ENCODE data around the gene BIK.

DNA sequence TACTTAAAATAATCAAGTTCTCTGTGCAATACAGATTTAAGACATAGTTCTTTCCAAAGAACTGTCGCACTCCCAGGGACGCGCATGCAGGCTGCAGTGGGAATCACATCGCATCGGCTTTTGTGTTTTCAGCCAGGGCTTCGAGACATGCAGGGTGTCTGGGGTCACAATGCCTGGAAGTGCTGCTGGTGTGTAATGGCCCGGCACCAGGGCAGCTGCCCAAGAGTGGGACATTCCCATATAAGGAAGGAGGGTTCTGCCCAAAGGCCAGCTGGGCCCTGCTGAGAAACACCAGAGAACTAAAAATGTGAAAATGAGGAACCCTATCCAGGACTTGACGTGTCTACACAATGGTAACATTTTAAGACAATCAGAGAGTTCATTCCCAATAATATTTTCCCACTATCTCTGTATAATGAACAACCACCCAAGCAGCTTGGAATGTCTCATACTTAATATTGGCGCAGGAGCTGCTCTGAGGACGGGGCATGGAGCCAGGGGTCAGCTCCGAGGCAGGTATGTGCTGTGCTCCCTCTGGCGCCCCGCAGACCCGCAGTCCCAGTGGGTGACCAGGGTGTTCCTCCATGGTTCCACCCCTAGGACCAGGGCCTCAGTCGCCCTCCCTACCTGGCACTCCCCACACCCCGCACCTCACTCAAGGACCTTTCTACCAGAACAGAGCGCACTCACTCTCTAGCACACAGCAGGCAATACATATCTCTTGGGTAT, 21.4 kb downstream of the BIK start:
- TF ChIP-seq, protein P1, sequence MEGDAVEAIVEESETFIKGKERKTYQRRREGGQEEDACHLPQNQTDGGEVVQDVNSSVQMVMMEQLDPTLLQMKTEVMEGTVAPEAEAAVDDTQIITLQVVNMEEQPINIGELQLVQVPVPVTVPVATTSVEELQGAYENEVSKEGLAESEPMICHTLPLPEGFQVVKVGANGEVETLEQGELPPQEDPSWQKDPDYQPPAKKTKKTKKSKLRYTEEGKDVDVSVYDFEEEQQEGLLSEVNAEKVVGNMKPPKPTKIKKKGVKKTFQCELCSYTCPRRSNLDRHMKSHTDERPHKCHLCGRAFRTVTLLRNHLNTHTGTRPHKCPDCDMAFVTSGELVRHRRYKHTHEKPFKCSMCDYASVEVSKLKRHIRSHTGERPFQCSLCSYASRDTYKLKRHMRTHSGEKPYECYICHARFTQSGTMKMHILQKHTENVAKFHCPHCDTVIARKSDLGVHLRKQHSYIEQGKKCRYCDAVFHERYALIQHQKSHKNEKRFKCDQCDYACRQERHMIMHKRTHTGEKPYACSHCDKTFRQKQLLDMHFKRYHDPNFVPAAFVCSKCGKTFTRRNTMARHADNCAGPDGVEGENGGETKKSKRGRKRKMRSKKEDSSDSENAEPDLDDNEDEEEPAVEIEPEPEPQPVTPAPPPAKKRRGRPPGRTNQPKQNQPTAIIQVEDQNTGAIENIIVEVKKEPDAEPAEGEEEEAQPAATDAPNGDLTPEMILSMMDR (IDR thresholded peaks at IDR 0.05): no peak
- TF ChIP-seq ZFX (IDR thresholded peaks at IDR 0.05; ENCODE audit: borderline replicate concordance): no peak
